GM18498 (cell line): ENCODE data around the gene LRRC8A.
"Not testable (repeated sequence)": the region's sequence is repeated elsewhere in the genome, so short reads cannot be mapped to it uniquely, and the experiment has no call there.

Experiments used
- ATAC-seq: cut with Tn5 transposase; IDR thresholded peaks from one replicate; pipeline ENCODE4 v1.9.1; 2021; ENCODE audit warnings: mild to moderate bottlenecking, moderate library complexity; ENCODE audit not compliant: unreplicated experiment

Gene LRRC8A

GRCh38 chr9:128881884-128882676 lies at the start of gene LRRC8A, which contains the start of gene KYAT1:
Gene LRRC8A (plus strand): TSS chr9:128882133. CDS start chr9:128907165, 25,032 bp downstream.
Gene KYAT1 (minus strand): TSS chr9:128881950. CDS start chr9:128845405, 36,545 bp downstream.
- ATAC-seq: peak; percentile 90

GRCh38 chr9:128833696-128834095 lies 48.2 kb upstream of the LRRC8A start:
- no peak for ATAC-seq

GRCh38 chr9:128835246-128836210 lies 46.4 kb upstream of the LRRC8A start:
- ATAC-seq: no peak

- ATAC-seq: no peak
Measured at GRCh38 chr9:128836509-128837145, 45.3 kb upstream of the LRRC8A start.

GRCh38 chr9:128838338-128838737 lies 43.6 kb upstream of the LRRC8A start:
- no peak for ATAC-seq

- no peak for ATAC-seq
Measured at GRCh38 chr9:128840524-128840923, 41.4 kb upstream of the LRRC8A start.

- ATAC-seq: no peak
Measured at GRCh38 chr9:128841694-128842492, 40.0 kb upstream of the LRRC8A start.

- ATAC-seq: not testable (repeated sequence)
Measured at GRCh38 chr9:128843171-128843570, 38.8 kb upstream of the LRRC8A start.

- ATAC-seq: no peak
Measured at GRCh38 chr9:128845186-128845931, 36.6 kb upstream of the LRRC8A start.

- no peak for ATAC-seq
Measured at GRCh38 chr9:128846680-128847030, 35.3 kb upstream of the LRRC8A start.

- no peak for ATAC-seq
Measured at GRCh38 chr9:128847803-128848202, 34.1 kb upstream of the LRRC8A start.

- ATAC-seq: not testable (repeated sequence)
Measured at GRCh38 chr9:128851024-128851423, 30.9 kb upstream of the LRRC8A start.

- ATAC-seq: not testable (repeated sequence)
Measured at GRCh38 chr9:128851779-128852600, 29.9 kb upstream of the LRRC8A start.

GRCh38 chr9:128852646-128853045 lies 29.3 kb upstream of the LRRC8A start:
- not testable (repeated sequence) for ATAC-seq

GRCh38 chr9:128854454-128854853 lies 27.5 kb upstream of the LRRC8A start:
- not testable (repeated sequence) for ATAC-seq

- not testable (repeated sequence) for ATAC-seq
Measured at GRCh38 chr9:128858476-128858875, 23.5 kb upstream of the LRRC8A start.

- ATAC-seq: no peak
Measured at GRCh38 chr9:128860937-128861336, 21.0 kb upstream of the LRRC8A start.

- ATAC-seq: no peak
Measured at GRCh38 chr9:128861501-128861900, 20.4 kb upstream of the LRRC8A start.

- no peak for ATAC-seq
Measured at GRCh38 chr9:128862401-128862851, 19.5 kb upstream of the LRRC8A start.
